Activated CD8-positive, alpha-beta memory T cell treated with anti-CD3 and anti-CD28 coated beads for 24 hours (primary cell): ENCODE results near the gene TRIM26.
"Not testable (repeated sequence)": the region's sequence is repeated elsewhere in the genome, so short reads cannot be mapped to it uniquely, and the experiment has no call there.

Experiments
- DNase-seq: peaks from one replicate; pipeline ENCODE4 v3.0.0-alpha.2; 2020

The TRIM26 gene

DNA sequence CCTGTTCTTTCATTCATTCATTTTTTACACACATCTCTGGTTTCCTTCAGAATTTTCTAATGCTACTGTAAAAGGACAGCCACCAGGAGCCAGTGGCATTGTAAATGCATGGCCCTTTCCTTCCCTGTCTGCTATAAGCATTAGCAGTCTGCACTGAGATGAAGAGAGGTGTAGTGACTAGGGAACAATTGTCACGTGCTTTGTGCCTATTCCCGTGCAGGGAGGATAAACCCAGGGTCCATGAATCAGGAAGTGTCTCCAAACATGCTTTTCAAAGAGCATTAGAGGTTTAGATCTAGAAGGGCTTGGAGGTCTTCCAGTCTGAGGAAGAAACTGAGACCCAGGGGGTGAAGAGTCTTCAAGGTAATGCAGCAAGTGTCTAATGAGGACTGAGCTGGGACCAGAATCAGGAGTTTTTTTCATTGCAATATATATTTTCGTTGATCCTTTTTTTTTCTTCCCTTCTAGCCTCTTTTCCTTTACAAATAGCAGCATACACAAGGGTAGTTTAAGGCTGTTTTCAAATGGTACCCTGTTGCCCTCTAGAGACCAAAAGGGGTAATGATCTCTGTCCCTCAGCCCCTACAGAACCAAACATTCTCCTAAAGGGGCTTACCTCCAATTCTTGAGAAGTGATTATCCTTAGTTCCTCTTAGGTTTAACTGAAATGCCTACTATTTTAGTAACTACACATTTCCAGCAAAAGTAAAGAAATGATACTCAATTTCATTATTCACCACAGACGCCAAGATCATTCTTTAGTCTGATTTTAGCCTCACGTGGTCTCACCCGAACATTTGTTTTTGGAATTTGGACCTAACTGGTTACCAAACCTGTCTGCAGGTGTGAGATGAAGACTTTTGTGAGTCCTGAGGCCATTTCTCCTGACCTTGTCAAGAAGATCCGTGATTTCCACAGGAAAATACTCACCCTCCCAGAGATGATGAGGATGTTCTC, 43.3 kb downstream of the TRIM26 start:
- no peak for DNase-seq

DNA sequence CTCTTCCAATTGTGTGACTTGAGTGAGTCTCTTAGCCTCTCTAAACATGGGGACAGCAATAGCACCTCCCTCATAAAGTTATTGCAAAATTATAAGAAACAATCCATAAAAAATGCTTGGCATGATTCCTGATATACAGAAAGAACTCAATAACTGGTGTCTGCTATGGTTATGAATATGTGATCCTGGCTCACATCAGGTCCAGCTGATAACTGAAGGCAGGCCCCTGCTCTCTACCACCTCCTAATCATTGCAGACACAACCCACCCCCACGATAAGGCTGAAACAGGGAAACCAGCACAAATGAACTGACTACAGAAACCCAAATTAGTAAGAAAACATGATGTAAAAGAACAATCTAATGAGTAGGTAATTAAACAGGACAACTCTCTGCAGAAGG, 44.5 kb downstream of the TRIM26 start:
- DNase-seq = no peak

GRCh38 chr6:30167101-30167500, 46.1 kb downstream of the TRIM26 start:
- no peak for DNase-seq

- not testable (repeated sequence) for DNase-seq
These were observed 48.0 kb downstream of the TRIM26 start for GRCh38 chr6:30165238-30165637.

- DNase-seq = no peak
These were observed 48.5 kb downstream of the TRIM26 start for GRCh38 chr6:30164714-30165113.

DNA sequence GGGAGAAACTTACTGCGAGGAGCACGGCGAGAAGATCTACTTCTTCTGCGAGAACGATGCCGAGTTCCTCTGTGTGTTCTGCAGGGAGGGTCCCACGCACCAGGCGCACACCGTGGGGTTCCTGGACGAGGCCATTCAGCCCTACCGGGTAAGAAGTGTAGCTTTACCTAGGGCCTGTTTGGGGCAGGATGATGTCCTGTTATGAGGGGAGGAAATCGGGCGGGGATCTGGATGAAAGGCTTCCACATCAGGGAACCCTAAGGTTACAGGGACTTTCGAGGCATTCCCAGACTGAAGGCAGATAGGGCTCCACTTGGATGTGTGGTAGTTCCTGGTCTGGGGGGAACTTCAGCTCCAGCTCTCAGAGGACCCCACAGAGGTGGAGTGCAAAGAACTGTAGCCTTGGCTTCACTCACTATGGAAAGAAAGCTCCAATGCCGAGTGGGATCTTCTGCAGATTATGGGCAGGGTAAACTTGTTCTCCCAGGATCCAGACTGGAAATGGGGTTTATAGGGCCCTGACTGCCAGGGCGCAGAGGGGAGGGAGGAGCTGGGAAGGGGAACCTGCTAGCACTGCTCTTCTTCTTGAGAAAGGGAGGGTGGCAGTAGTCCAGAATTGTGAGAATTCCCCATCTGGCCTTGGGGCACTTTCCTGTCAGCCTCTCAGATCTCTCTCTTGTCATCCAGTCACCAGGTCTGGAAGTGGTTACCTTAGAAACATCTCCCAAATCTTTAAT, 49.1 kb downstream of the TRIM26 start:
- no peak for DNase-seq

DNA sequence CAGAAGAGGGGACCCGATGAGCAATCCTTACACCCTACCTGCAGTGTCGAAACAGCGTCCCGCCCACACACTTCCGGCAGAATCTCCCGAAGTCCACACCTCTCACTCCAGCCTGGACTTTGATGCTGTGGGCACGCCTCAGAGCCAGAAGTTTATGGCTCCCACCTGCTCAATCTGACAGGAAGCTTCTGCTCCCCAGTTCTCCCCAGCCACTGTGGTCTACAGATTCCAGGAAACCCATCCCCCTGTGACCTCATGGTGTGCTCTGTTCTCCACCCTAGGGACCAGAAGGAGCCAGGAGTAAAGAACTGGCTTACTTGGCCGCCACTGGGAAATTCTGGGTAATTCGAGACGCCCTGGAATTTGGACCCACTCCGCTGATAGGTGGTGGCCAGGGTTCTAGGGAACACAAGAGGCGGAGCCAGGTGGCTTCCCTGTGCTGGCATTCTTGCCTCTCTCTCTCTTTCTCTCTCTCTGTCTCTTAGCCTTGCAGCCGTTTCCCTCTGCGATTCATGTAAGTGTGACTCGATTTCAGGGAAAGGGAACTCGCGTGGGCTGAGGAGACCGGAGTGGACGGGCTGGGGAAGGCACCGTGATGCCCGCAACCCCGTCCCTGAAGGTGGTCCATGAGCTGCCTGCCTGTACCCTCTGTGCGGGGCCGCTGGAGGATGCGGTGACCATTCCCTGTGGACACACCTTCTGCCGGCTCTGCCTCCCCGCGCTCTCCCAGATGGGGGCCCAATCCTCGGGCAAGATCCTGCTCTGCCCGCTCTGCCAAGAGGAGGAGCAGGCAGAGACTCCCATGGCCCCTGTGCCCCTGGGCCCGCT, 49.9 kb downstream of the TRIM26 start, which contains the start of gene TRIM15:
Gene TRIM15, plus strand, starts transcription at position 457 of the 828 bp plus-strand sequence. Its CDS starts 139 bp downstream, at position 596.
- DNase-seq = peak; percentile 77

- no peak for DNase-seq
These were observed 50.7 kb downstream of the TRIM26 start for GRCh38 chr6:30162265-30163089.

DNA sequence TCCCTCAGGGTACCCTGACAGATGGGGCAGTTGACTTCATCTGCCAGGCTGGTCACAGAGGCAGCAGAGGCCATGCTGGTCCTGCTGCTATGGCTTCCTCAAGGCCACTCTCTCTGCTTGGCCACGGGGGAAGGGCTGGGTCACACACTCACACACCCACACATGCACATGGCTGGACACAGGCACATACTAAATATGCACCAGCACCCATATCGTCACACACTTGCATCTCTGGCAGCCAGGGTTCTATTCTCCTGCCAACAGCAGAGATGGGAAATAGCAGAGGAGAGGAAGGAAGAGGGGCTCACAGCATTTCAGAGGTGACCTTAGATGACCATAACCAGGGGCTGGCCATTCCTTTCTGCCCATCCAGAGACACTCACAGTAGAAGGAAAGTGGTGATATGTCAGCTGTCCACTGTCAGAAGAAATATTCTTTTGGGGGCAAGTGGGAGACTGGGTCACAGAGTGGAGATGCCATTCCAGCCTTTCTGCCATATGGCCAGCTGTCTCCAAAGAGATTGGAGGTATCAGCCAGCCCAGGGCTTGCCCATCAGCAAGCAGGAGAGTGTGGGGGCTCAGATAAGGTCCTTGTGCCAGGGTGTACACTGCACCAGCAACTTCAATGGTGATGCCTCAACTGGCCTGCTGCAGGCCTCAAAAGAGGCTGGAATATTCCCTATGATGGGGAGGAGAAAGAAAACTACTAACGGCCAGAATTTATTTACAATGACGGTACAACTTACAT, 52.2 kb downstream of the TRIM26 start, which contains the start of gene TRIM10:
Gene TRIM10, minus strand, starts transcription at position 427 of the 747 bp plus-strand sequence. Its CDS starts 353 bp downstream, at position 74.
- DNase-seq = no peak

DNA sequence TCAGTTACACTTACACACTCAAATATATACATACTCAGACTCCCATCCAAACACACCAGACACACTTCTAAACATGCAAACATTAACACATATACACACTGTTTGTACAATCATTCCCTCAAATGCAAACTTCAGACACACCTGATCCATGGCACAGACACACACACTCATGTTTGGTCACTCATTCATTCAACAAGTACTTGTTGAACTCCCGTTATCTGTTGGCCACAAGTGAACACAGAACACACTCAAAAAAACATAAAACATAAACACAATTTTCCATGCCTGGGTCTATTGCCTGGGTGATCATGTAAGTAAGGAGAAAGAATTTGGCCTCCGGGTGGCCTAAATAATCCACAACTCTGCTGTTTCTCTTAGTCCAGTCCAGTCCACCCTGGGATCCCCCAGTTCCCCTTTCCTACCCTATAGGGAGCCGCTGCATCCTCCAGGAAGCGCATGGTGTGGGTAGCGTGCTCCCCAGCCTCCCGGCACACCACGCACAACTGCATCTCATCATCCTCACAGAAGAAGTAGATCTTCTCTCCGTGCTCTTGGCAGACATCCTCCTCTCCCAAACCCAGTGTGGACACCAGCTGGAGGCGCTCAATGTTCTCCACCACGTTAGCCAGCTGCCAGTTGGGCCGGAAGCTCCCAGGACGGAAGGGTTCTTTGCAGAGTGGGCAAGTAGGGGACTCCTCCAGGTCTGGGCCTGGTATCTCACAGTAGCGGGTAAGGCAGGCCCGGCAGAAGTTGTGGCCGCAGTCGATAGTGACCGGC, 53.0 kb downstream of the TRIM26 start:
- no peak for DNase-seq

- DNase-seq = no peak
These were observed 54.6 kb downstream of the TRIM26 start for GRCh38 chr6:30158475-30159040.

- no peak for DNase-seq
These were observed 55.2 kb downstream of the TRIM26 start for GRCh38 chr6:30157999-30158398.

- no peak for DNase-seq
These were observed 55.6 kb downstream of the TRIM26 start for GRCh38 chr6:30157581-30157980.

DNA sequence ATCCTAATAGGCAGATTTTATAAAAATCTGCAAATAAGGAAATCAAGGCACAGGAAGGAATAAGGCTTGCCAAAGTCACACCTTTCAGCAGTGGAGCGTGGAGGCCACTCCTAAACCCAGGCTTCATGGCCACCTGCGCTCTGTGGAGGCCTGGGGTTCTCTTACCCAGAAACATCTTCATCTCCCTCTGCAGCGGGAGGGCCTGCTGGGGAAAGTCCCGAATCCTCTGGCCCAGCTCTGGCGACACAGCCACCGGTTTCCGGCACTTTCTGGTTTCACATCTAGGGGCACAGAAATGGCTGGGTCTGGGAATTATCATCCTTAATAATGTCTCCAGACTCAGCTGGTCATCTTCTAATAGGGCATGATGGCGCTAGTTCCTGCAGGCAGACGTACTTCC, 56.4 kb downstream of the TRIM26 start:
- no peak for DNase-seq

- DNase-seq = no peak
These were observed 57.0 kb downstream of the TRIM26 start for GRCh38 chr6:30156262-30156599.

DNA sequence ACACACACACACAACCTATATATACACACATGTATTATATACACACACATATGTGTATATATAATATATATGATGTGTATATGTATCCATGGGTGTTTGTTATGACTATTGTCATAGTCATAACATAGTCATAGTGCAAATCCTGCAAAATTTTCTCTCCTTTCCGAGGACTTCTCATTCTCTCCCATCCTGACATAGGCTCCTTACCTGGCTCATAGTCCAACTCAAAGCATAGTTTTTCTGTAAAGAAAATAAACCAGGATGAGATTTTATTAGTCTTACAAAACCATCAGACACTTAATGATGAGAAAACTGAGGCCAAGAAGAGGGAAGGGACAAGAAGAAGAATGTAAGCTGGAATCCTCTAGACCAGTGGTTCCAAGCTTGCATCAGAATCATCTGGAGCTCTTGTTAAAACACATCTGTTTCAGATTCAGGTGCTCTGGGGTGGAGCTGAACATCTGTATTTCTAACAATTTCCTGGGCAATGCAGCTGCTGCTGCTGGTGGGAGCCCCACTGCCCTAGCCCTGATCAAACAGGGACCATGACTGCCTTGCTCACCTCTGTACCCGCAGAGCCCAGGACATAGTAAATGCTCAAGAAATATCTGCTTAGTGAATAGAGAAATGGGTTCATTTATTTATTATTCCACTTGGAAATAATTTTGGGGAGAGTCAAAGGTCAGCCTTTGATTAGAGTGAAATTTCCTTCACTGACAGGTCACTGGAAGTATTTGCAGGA, 57.5 kb downstream of the TRIM26 start:
- no peak for DNase-seq

GRCh38 chr6:30154709-30155519, 58.3 kb downstream of the TRIM26 start:
- no peak for DNase-seq

GRCh38 chr6:30154061-30154460, 59.1 kb downstream of the TRIM26 start:
- DNase-seq = no peak
